A549 (cell line): Measurements from ENCODE around the gene TPCN2. TPM values are rescaled to one million over a fixed set of nuclear protein-coding genes. Genes with fewer than 3 reads are reported as not detected.

Source experiments
- ATAC-seq, 2 experiments: fragments of 200-7000 bp in 1 of 2; fragments of >200 bp in 1 of 2; cut with Nextera tagmentation in 1 of 2; cut with Tn5 transposase in 1 of 2; 3 replicates each; pipeline versions ENCODE4 v1.8.0 to v1.9.1; 2018 to 2020; ENCODE audit warnings: mild to moderate bottlenecking in 1 of 2, moderate library complexity in 1 of 2
- CTCF ChIA-PET: fragments of 300-600 bp; sonication (Branson Sonifier 250); formaldehyde crosslinking; extraction: SDS; loops from one replicate; lab custom pipeline; 2021; ENCODE audit warnings: antibody characterized with exemption, inconsistent platforms; lab: Yijun Ruan, JAX
- POLR2A ChIA-PET: fragments of 350-600 bp; formaldehyde crosslinking; extraction: SDS; loops from one replicate; lab custom pipeline; 2021; ENCODE audit warnings: antibody characterized with exemption, inconsistent platforms; lab: Yijun Ruan, JAX
- DNase-seq, 2 experiments: peaks; one replicate each; pipeline versions ENCODE4 v3.0.0 to v3.0.0-alpha.2; 2011 to 2016; ENCODE audit warnings: low read depth in 1 of 2, low spot score in 1 of 2
- FAIRE-seq: peaks from 2 replicates; lab custom pipeline; 2011; peaks lifted over from hg19 to GRCh38; lab: Jason Lieb, UNC
- H3K27ac ChIP-seq, 2 experiments: fragments of >200 bp; sonication (Bioruptor Twin); formaldehyde crosslinking; 3 replicates each; pipeline ENCODE4 v1.5.1; 2016 to 2017
- H3K4me1 ChIP-seq: fragments of >200 bp; sonication (Bioruptor Twin); formaldehyde crosslinking; 3 replicates; pipeline ENCODE4 v1.6.1; 2016
- H3K4me2 ChIP-seq: fragments of >200 bp; sonication (Bioruptor Twin); formaldehyde crosslinking; 3 replicates; pipeline ENCODE4 v1.6.1; 2016
- H3K4me3 ChIP-seq: fragments of >200 bp; sonication (Bioruptor Twin); formaldehyde crosslinking; 3 replicates; pipeline ENCODE4 v1.5.1; 2016
- H3K9me3 ChIP-seq: fragments of >200 bp; sonication (Bioruptor Twin); formaldehyde crosslinking; 3 replicates; pipeline ENCODE4 v1.6.1; 2016
- ATOH8 ChIP-seq: fragments of 250-450 bp; sonication (Bioruptor Pico); IDR thresholded peaks from 2 replicates; pipeline ENCODE4 v1.5.0; 2020; ENCODE audit warnings: low read depth, mild to moderate bottlenecking, moderate library complexity
- BCL3 ChIP-seq: fragments of >200 bp; sonication (Bioruptor Twin); formaldehyde crosslinking; IDR thresholded peaks from 3 replicates; pipeline ENCODE4 v1.6.1; 2016
- CHD2 ChIP-seq: fragments of 150-350 bp; IDR thresholded peaks from 2 replicates; pipeline ENCODE4 v1.6.1; 2014; ENCODE audit warnings: low read length; ENCODE audit not compliant: partially characterized antibody
- ESRRA ChIP-seq: fragments of 150-350 bp; IDR thresholded peaks from 2 replicates; pipeline ENCODE4 v1.6.1; 2014; ENCODE audit warnings: mild to moderate bottlenecking, low read length, borderline replicate concordance
- HES2 ChIP-seq: fragments of >200 bp; sonication (Bioruptor Twin); formaldehyde crosslinking; IDR thresholded peaks from 2 replicates; pipeline ENCODE4 v1.6.1; 2016
- HOXA7 ChIP-seq: fragments of 250-450 bp; sonication (Bioruptor Pico); IDR thresholded peaks from 2 replicates; pipeline ENCODE4 v1.5.0; 2020; ENCODE audit warnings: mild to moderate bottlenecking, moderate library complexity
- HOXB13 ChIP-seq: fragments of 250-450 bp; sonication (Bioruptor Pico); IDR thresholded peaks from 2 replicates; pipeline ENCODE4 v1.5.0; 2020; ENCODE audit warnings: low read depth, mild to moderate bottlenecking, moderate library complexity
- JUN ChIP-seq, 2 experiments: fragments of >200 bp; sonication (Bioruptor Twin); formaldehyde crosslinking; IDR thresholded peaks; 2 replicates in 1 of 2; 3 replicates in 1 of 2; pipeline ENCODE4 v1.6.1; 2016 to 2017
- KDM1A ChIP-seq: fragments of 200-600 bp; sonication (generic); IDR thresholded peaks from 2 replicates; pipeline ENCODE4 v1.6.1; 2016; ENCODE audit warnings: low read depth, mild to moderate bottlenecking
- MYC ChIP-seq: IDR thresholded peaks from 2 replicates; pipeline ENCODE4 v1.6.1; 2012; ENCODE audit warnings: mild to moderate bottlenecking, inconsistent platforms, low read length, improper control_type of control experiment, borderline replicate concordance
- NPAS2 ChIP-seq: fragments of 250-450 bp; sonication (Bioruptor Pico); IDR thresholded peaks from 2 replicates; pipeline ENCODE4 v1.8.0; 2022; ENCODE audit warnings: mild to moderate bottlenecking, moderate library complexity, borderline replicate concordance
- NR3C1 ChIP-seq: fragments of >200 bp; sonication (Bioruptor Twin); formaldehyde crosslinking; IDR thresholded peaks from 3 replicates; pipeline ENCODE4 v1.6.1; 2017
- PBX3 ChIP-seq: IDR thresholded peaks from 2 replicates; pipeline ENCODE4 v1.6.1; 2012
- PHF8 ChIP-seq: fragments of 200-600 bp; sonication (generic); IDR thresholded peaks from 2 replicates; pipeline ENCODE4 v1.6.1; 2016; ENCODE audit warnings: low read depth, mild to moderate bottlenecking, antibody characterized with exemption, moderate library complexity, borderline replicate concordance
- POLR2AphosphoS2 ChIP-seq: conservative IDR thresholded peaks from 2 replicates; pipeline ENCODE4 v1.6.1; 2012; ENCODE audit warnings: low read length, improper control_type of control experiment, inconsistent platforms
- RAD21 ChIP-seq, 2 experiments: fragments of >200 bp in 1 of 2; sonication (Bioruptor Twin) in 1 of 2; formaldehyde crosslinking in 1 of 2; IDR thresholded peaks in 1 of 2; conservative IDR thresholded peaks in 1 of 2; 2 replicates in 1 of 2; 3 replicates in 1 of 2; pipeline ENCODE4 v1.6.1; 2012 to 2018; ENCODE audit warnings: inconsistent platforms in 1 of 2
- REST ChIP-seq: fragments of 200-600 bp; sonication (generic); IDR thresholded peaks from 2 replicates; pipeline ENCODE4 v1.6.1; 2016; ENCODE audit warnings: antibody characterized with exemption, mild to moderate bottlenecking, moderate library complexity
- RFX5 ChIP-seq: fragments of 450-650 bp; IDR thresholded peaks from 2 replicates; pipeline ENCODE4 v1.7.1; 2014; ENCODE audit warnings: antibody characterized with exemption, mild to moderate bottlenecking, moderate library complexity
- ZSCAN20 ChIP-seq: fragments of 250-450 bp; sonication (Bioruptor Pico); IDR thresholded peaks from 2 replicates; pipeline ENCODE4 v1.8.0; 2022; ENCODE audit warnings: mild to moderate bottlenecking, moderate library complexity
- WGBS: methylation state at CpG from one replicate; pipeline ENCODE4 v1.1.6; 2017; ENCODE audit errors: missing lambda C conversion rate; 5-methylcytosine and 5-hydroxymethylcytosine counted together
- polyA plus RNA-seq, 4 experiments: library from polyadenylated mRNA; depleted of rRNA in 3 of 4; stranded (reverse); fragments of >200 nt; fragmentation: RNase III in 1 of 4; extraction: RNeasy Plus Mini Kit Qiagen cat#74134 plus additional on column Dnase treatment in 1 of 4; gene quantifications; 2 replicates in 3 of 4; 3 replicates in 1 of 4; pipeline ENCODE4 v1.2.3, GENCODE V29; 2011 to 2017

The TPCN2 gene
- polyA plus RNA-seq, 2 of the 4 experiments (the other 2 are of a cell fraction): 8.1 to 8.8 TPM

GRCh38 chr11:69157822-69158231 lies 109.1 kb downstream of the TPCN2 start:
- no peak for TF ChIP-seq CHD2
- TF ChIP-seq ATOH8 (CRISPR knock-in tag): no peak
- no peak for TF ChIP-seq HOXA7
- TF ChIP-seq POLR2AphosphoS2: no peak
- no peak for TF ChIP-seq JUN (IDR thresholded peaks at IDR 0.05)
- no peak for TF ChIP-seq ESRRA
- CTCF ChIA-PET: interaction anchor here (0.7 to 1.6 kb wide), 2 partner anchors 17 to 111 kb away, joined by 3 read pairs; no protein-coding TSS in a partner anchor
- DNase-seq (no peak), ATAC-seq (no peak), FAIRE-seq (no peak)
- no peaks in the 10 kb centered on the region; the same call in 2 of the 3 replicates for H3K9me3 ChIP-seq
- H3K4me3 ChIP-seq: no peak overlapping the region
- POLR2A ChIA-PET: no interaction called here
- WGBS: 93% methylated on average over 8 of the region's 15 CpGs
- no peak overlapping the region for H3K4me2 ChIP-seq
- peak overlapping the region in 1 of 2 experiments; percentile 55; a peak in 2 of 6 replicates for H3K27ac ChIP-seq
- peaks cover 10% of the 10 kb centered on the region; the same call in 2 of the 3 replicates for H3K4me1 ChIP-seq

GRCh38 chr11:69158301-69159149 lies 109.8 kb downstream of the TPCN2 start:
- ChIA-PET CTCF (no interaction called here), POLR2A (no interaction called here)
- WGBS: 69% methylated on average over 19 of the region's 21 CpGs
- Histone ChIP-seq H3K4me2 (no peak overlapping the region), H3K9me3 (no peaks in the 10 kb centered on the region; the same call in 2 of the 3 replicates), H3K27ac (no peak overlapping the region), H3K4me1 (peaks cover 10% of the 10 kb centered on the region; the same call in 2 of the 3 replicates), H3K4me3 (no peak overlapping the region)
- FAIRE-seq: no peak
- ATAC-seq: no peak
- no peak for DNase-seq
- TF ChIP-seq NPAS2 (CRISPR knock-in tag) (no peak), PHF8 (no peak), KDM1A (no peak), HOXB13 (no peak), NR3C1 (no peak), RFX5 (no peak), RAD21 (conservative IDR thresholded peaks at IDR 0.05 in 1 of 2, IDR thresholded peaks at IDR 0.05 in 1 of 2) (no peak), HES2 (no peak), ZSCAN20 (CRISPR knock-in tag) (no peak), MYC (no peak), BCL3 (no peak), REST (no peak), PBX3 (no peak)
